ENCODE data around the gene CDK17. TPM values are rescaled to one million over a fixed set of nuclear protein-coding genes. Genes with fewer than 3 reads are reported as not detected.
"Not testable (repeated sequence)": the region's sequence is repeated elsewhere in the genome, so short reads cannot be mapped to it uniquely, and the experiment has no call there.

Gene CDK17
- total RNA-seq, 1 experiment from 2014 or later, result 25.8 TPM

DNA sequence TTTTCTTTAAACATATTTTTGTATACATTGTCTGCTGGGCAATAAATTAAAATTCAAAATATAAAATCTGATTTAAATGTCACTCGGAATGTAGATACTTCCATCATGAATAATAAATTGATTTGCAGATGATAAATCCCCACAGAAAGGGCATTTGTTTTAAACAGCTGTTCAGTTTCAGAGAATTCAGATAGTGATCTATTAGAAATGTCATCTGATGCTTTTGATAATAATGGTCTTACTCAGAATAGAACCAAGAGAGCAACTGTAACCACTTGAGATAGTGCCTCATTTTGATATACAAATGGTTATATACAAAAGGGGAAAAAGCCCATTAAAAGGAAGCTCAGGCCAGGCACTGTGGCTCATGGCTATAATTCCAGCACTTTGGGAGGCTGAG lies 43.4 kb downstream of the CDK17 start:
- DNase-seq (ENCODE audit: low read depth), result no peak

- DNase-seq (ENCODE audit: low read depth), result no peak
Measured at GRCh38 chr12:96354844-96355534, 45.2 kb downstream of the CDK17 start.

- DNase-seq (ENCODE audit: low read depth), result no peak
Measured at GRCh38 chr12:96354326-96354725, 45.9 kb downstream of the CDK17 start.

DNA sequence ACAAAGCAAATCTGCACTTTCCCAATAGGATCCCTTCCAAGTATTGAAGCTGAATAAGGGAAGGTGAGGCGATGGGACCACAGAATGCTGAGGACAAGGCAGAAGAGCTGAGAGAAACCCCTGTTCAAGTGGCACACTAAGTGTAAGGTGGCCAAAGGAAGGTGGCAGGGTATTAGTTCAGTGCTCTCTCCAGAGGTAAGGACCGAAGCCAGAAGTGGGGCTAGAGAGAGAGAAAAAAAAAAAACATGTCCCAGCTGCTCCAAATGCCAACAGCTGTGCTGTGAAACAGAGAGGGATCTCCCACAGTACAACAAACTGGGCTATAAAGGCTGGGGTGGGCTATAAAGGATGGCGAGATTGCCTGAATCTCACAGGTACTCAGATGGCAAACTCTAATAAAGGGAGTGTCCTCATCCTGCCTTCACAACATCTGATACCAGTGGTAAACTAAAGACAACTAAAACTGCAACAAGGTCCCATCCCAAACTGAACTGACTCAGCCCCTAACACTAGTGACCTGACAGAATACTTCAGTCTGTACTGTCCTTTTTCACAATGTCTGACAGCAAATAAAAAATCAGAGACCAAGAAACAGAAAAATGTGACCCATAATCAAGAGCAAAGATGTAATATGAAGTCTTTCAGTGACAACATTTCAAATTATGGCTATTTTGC lies 47.9 kb downstream of the CDK17 start:
- no peak for DNase-seq (ENCODE audit: low read depth)

GRCh38 chr12:96350982-96351381 lies 49.3 kb downstream of the CDK17 start:
- no peak for DNase-seq (ENCODE audit: low read depth)

DNA sequence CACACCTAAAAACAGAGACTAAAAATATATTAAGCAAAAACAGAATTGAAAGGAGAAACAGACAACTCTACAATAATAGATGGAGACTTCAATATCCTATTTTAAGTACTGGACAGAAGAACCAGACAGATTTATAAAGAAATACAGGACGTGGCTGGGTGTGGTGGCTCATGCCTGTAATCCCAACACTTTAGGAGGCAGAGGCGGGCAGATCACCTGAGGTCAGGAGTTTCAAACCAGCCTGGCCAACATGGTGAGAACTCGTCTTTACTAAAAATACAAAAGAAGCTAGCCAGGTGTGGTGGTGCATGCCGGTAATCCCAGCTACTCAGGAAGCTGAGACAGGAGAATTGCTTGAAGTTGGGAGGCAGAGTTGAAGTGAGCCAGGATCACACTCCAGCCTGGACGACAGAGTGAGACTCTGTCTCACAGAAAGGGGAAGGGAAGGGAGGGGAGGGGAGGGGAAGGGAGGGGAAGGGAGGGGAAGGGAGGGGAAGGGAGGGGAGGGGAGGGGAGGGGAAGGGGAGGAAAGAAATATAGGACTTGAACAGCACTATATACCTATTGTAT lies 53.0 kb downstream of the CDK17 start:
- DNase-seq (ENCODE audit: low read depth), result no peak

DNA sequence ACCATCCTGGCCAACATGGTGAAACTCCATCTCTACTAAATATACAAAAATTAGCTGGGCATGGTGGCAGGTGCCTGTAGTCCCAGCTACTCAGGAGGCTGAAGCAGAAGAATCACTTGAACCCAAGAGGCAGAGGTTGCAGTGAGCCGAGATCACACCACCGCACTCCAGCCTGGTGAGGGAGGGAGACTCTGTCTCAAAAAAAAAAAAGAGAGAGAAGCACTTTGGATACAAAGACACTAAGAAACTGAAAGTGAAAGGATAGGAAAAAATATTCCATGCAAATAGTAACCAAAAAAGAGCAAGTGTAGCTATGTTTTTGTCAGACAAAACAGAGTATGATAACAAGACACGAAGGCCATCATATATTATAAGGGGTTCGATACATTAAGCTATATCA lies 53.5 kb downstream of the CDK17 start:
- DNase-seq (ENCODE audit: low read depth), result not testable (repeated sequence)

DNA sequence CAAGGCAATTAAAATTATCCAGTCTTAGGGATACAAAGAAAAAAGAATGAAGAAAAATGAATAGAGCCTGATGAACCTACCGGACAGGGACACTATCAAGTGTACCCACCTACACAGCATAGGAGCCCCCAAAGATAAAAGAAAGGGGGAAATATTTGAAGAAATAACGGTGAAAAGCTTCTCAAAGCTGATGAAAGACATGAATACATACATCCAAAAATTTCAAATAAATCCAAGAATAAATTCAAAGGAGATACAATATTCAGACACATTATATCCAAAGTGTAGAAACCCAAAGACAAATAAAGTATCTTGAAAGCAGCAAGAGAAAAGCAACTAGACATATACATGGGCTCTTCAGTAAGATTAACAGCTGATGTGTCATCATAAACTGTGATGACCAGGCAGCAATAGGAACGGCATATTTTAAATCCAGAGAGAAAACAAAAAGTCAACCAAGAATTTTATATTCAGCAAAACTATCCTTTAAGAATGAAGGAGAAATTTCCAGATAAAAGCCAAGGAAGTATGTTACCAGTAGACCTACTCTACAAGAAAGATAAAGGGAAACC lies 56.0 kb downstream of the CDK17 start:
- DNase-seq (ENCODE audit: low read depth), result no peak

DNA sequence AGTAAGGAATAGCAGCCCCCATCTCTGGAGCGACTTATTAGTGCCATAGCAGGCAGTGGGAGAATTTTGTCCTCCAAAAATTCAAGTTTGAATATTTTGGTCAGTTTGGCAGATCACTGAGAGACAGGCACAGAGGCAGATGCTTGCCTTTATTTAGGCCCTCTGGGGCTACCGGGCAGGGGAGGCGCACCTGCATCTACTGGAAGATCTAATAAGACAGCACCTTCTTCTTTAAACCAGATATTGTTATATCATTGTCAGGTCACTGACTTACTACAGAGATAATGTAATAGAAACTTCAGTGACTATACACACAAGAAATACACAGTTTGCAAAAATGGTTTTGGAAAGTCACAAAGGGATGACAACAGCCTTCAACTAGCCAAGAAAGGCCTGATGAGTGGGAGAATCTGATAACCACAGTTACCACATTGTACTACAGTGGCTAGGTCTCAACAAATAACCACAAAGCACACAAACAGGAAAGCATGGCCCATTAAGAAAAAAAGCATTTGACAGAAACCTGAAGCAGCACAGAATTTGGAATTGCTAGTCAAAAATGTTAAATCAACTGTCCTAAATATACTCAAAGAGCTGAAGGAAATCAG lies 56.8 kb downstream of the CDK17 start:
- DNase-seq (ENCODE audit: low read depth), result peak; percentile 71

GRCh38 chr12:96339666-96340065 lies 60.6 kb downstream of the CDK17 start:
- not testable (repeated sequence) for DNase-seq (ENCODE audit: low read depth)

DNA sequence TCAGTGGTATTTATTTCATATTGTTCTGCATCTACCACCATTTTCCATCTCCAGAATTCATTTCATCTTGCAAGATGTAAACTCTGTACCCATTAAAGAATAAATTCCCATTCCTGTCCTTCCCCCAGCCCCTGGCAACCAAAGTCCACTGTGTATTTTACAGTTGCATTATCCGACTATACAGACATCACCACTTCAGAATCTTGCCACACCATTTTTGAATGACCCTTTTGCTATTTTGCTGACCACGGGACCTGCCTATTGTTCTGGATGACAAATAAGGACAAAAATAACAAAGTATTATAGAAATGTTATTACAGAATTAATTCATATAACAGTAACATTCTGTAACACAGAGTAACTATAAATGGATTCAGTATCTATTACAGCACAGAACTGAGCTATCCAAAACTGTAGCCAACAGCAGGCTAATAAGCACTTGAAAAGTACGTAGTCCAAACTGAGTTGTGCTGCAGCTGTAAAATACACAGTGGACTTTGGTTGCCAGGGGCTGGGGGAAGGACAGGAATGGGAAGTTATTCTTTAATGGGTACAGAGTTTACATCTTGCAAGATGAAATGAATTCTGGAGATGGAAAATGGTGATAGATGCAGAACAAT lies 61.3 kb downstream of the CDK17 start:
- DNase-seq (ENCODE audit: low read depth), result no peak

GRCh38 chr12:96337953-96338352 lies 62.3 kb downstream of the CDK17 start:
- DNase-seq (ENCODE audit: low read depth), result no peak

DNA sequence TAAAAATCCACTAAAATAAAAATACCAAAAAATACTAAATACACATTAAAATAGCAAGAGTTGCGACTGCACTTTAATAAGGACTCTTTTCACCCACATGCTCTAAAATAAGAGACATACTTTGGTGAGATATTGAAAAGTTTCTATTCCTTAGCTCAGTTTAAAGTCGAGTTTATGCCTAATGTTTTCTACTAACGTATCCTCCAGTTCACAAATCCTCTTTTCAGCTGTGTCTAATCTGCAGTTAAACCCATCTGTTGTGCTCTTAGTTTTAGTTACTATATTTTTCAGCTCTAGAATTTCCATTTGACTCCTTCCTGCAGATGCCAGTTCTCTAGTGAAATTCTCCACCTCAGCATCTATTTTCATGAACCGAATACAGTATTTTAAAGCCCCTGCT lies 63.8 kb downstream of the CDK17 start:
- no peak for DNase-seq (ENCODE audit: low read depth)

DNA sequence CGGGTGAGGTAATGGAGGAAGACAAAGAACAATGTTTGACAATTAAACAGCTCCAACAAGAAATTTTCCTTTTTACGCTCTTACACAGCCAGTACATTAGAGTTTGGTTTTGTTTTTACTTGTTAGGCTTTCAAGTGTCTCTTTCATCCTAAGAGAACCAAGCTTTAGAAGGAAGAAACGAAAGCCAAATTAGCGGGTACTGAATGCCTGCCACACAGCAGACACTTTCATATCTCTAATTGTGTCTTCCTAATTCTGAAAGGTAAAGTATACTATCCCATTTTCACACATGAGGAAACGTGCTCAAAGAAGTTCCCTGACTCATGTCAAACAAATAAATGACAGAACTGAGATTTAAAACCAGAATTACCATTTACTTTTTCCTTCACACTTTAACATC lies 65.0 kb downstream of the CDK17 start:
- DNase-seq (ENCODE audit: low read depth), result no peak

GRCh38 chr12:96334502-96334901 lies 65.7 kb downstream of the CDK17 start:
- DNase-seq (ENCODE audit: low read depth), result no peak

DNA sequence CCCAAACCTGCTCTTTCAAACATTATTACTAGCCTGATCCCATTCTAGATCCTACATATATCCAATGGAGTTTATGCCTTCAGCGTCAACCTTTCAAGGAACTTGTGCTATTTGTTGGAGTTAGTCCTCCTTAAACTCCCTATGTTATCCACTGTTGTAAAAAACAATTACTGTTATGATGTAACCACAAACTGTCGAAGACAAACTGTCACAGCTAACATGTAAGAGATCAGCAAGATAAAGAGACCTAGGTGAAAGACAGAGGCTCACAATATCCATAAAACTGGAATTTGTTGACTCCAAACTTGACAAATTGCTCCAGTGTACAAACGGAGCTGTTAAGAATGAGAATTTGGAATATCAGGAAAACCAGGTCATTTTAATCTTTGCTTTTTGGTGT lies 70.7 kb downstream of the CDK17 start:
- DNase-seq (ENCODE audit: low read depth), result no peak

- no peak for DNase-seq (ENCODE audit: low read depth)
Measured at GRCh38 chr12:96329018-96329417, 71.2 kb downstream of the CDK17 start.

GRCh38 chr12:96327889-96328288 lies 72.3 kb downstream of the CDK17 start:
- no peak for DNase-seq (ENCODE audit: low read depth)

- no peak for DNase-seq (ENCODE audit: low read depth)
Measured at GRCh38 chr12:96327346-96327745, 72.9 kb downstream of the CDK17 start.

- DNase-seq (ENCODE audit: low read depth), result no peak
Measured at GRCh38 chr12:96326628-96327227, 73.5 kb downstream of the CDK17 start.

- DNase-seq (ENCODE audit: low read depth), result no peak
Measured at GRCh38 chr12:96323906-96324305, 76.3 kb downstream of the CDK17 start.

DNA sequence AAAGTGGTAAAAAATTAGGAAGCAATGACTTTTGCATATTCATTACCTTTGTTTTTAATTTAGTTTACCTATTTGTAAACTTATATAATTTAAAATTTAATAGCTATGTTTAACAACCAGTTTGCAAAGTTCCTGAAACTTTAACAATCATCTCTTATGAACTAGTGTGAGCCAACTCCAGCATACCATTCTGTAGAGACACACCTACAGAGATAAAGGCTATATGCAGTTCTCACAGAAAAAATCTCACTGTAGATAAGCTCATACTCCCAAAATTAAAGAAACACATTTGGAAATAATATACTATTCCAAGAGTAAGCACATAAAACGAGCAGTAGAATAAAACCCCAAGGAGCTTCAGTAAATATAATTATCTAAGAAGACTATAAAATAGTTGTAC lies 77.5 kb downstream of the CDK17 start:
- no peak for DNase-seq (ENCODE audit: low read depth)

Measured in M059J (cell line).